ENCODE results near the gene STXBP6.

GRCh38 chr14:25090256-25090655, 40.3 kb upstream of the STXBP6 start:
- TF ChIP-seq CTCF (IDR thresholded peaks at IDR 0.05) (no peak), POLR2AphosphoS5 (IDR thresholded peaks at IDR 0.05) (no peak), POLR2A (IDR thresholded peaks at IDR 0.05) (no peak), EP300 (IDR thresholded peaks at IDR 0.05; ENCODE audit: low read depth) (no peak)
